ENCODE measurements around the gene ZER1.

ZER1 gene

DNA sequence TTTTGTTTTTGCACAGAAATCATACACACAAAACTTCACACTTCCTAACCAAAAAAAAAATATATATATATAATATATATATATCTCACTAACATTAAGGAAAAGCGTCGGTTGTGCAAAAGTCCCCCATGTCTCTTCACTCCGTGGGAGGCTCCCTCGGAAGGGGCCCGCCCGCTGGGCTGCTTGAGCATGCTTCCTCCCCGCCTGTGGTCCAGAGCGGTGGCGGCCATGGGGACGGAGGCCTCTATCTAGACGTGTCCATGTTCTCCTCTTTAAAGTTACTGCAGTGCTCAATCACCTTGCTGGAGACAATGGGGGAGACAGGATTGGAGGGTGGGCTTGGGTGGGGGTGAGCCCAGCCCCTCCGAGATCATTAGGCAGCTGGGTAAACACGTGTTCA lies 40.6 kb downstream of the ZER1 start:
- H3K4ac ChIP-seq (ENCODE audit: low read depth, low read length): no peak overlapping the region
- H3K4me3 ChIP-seq (ENCODE audit: low read depth, low read length): no peak overlapping the region
- no peak overlapping the region for H2BK5ac ChIP-seq (ENCODE audit: low read depth, low read length, poor library complexity)
- H3K36me3 ChIP-seq (ENCODE audit: control insufficient read depth in 1 of 2, insufficient read depth in 2 of 2, low read length in 2 of 2): peaks cover 15 to 25% of the 10 kb centered on the region in 2 experiments
- H4K8ac ChIP-seq (ENCODE audit: low read depth, low read length): no peak overlapping the region
- H3K79me1 ChIP-seq (ENCODE audit: low read length): no peaks in the 10 kb centered on the region
- no peaks in the 10 kb centered on the region for H3K27me3 ChIP-seq (ENCODE audit: insufficient read depth, low read length)
- no peak overlapping the region for H4K91ac ChIP-seq (ENCODE audit: low read depth, low read length)
- no peaks in the 10 kb centered on the region for H3K9me3 ChIP-seq (ENCODE audit: insufficient read depth, low read depth, low read length)
- no peak overlapping the region for H3K4me2 ChIP-seq (ENCODE audit: low read length)
- H4K12ac ChIP-seq (ENCODE audit: low read depth, low read length): no peak overlapping the region
- H2BK12ac ChIP-seq (ENCODE audit: low read length): no peak overlapping the region
- no peak overlapping the region for H2AFZ ChIP-seq (ENCODE audit: insufficient read depth, low read length, poor library complexity)
- H3K14ac ChIP-seq (ENCODE audit: low read length): no peak overlapping the region
- H3K4me1 ChIP-seq (ENCODE audit: control insufficient read depth in 1 of 2, insufficient read depth in 2 of 2, low read length in 2 of 2): peaks cover 0 to 3% of the 10 kb centered on the region in 2 experiments
- H3K23ac ChIP-seq (ENCODE audit: low read length): no peak overlapping the region
- H2BK120ac ChIP-seq (ENCODE audit: insufficient read depth, low read length, poor library complexity): no peak overlapping the region
- H3K9ac ChIP-seq (ENCODE audit: low read length): no peak overlapping the region
- WGBS (ENCODE audit: extremely low coverage, insufficient coverage, insufficient read length): no CpG with 5 or more reads among the region's 13 CpGs
- H2AK5ac ChIP-seq (ENCODE audit: low read length): no peak overlapping the region
- H3K27ac ChIP-seq (ENCODE audit: low read depth, low read length): no peak overlapping the region
- H3K79me2 ChIP-seq (ENCODE audit: control insufficient read depth, insufficient read depth, low read length, poor library complexity): no peaks in the 10 kb centered on the region
- no peak for DNase-seq
- no peak overlapping the region for H3K18ac ChIP-seq (ENCODE audit: low read length)

DNA sequence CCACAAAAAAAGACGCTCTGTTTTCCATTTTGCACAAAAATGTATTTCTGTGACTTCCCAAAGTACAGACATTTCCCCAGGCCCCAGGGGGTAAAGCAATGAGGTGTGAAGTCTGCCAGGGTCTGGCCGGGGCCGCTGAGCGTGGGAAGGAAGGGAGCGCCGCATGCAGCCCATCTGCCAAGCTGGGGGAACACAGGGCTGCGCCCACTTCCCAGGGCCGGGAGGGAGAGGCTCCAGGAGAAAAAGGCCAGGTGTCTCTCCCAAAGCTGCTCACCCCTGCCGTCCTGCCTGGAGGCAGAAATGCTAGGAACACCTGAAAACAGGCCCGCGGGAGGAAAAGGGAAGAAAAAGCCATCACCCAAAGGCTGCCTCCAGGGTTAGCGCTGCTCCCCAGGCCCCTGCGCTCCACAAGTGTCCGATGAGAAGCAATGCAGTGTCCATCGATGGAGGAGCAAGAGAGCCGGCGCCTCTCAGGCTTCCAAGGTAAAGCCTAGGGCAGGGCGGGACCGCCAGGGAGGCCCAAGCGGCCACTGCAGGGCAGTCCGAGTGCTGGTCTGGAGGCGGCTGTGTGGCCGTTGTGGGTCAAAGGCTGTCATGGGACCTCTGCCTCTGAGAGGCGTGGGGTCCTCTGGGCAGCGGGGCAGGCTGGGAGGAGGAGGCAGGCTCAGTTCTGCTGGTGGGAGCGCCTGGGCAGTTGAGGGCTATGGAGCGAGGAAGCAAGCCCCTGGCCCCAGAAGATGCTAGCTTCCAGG lies 41.8 kb downstream of the ZER1 start:
- no peaks in the 10 kb centered on the region for H3K79me2 ChIP-seq (ENCODE audit: control insufficient read depth, insufficient read depth, low read length, poor library complexity)
- H2BK5ac ChIP-seq (ENCODE audit: low read depth, low read length, poor library complexity): no peak overlapping the region
- H4K12ac ChIP-seq (ENCODE audit: low read depth, low read length): no peak overlapping the region
- H3K4me1 ChIP-seq (ENCODE audit: control insufficient read depth in 1 of 2, insufficient read depth in 2 of 2, low read length in 2 of 2): peaks cover 0 to 3% of the 10 kb centered on the region in 2 experiments
- H3K9ac ChIP-seq (ENCODE audit: low read length): no peak overlapping the region
- H2AK5ac ChIP-seq (ENCODE audit: low read length): no peak overlapping the region
- no CpG with 5 or more reads among the region's 27 CpGs for WGBS (ENCODE audit: extremely low coverage, insufficient coverage, insufficient read length)
- H4K91ac ChIP-seq (ENCODE audit: low read depth, low read length): no peak overlapping the region
- no peak overlapping the region for H3K4me2 ChIP-seq (ENCODE audit: low read length)
- DNase-seq: no peak
- H3K27me3 ChIP-seq (ENCODE audit: insufficient read depth, low read length): no peaks in the 10 kb centered on the region
- no peak overlapping the region for H2BK12ac ChIP-seq (ENCODE audit: low read length)
- H3K27ac ChIP-seq (ENCODE audit: low read depth, low read length): no peak overlapping the region
- H3K23ac ChIP-seq (ENCODE audit: low read length): no peak overlapping the region
- H3K18ac ChIP-seq (ENCODE audit: low read length): no peak overlapping the region
- no peak overlapping the region for H2BK120ac ChIP-seq (ENCODE audit: insufficient read depth, low read length, poor library complexity)
- H4K8ac ChIP-seq (ENCODE audit: low read depth, low read length): no peak overlapping the region
- no peaks in the 10 kb centered on the region for H3K9me3 ChIP-seq (ENCODE audit: insufficient read depth, low read depth, low read length)
- H3K36me3 ChIP-seq (ENCODE audit: control insufficient read depth in 1 of 2, insufficient read depth in 2 of 2, low read length in 2 of 2): peaks cover 15 to 23% of the 10 kb centered on the region in 2 experiments
- no peak overlapping the region for H3K4me3 ChIP-seq (ENCODE audit: low read depth, low read length)
- H3K79me1 ChIP-seq (ENCODE audit: low read length): no peaks in the 10 kb centered on the region
- no peak overlapping the region for H3K4ac ChIP-seq (ENCODE audit: low read depth, low read length)
- H2AFZ ChIP-seq (ENCODE audit: insufficient read depth, low read length, poor library complexity): no peak overlapping the region
- no peak overlapping the region for H3K14ac ChIP-seq (ENCODE audit: low read length)

DNA sequence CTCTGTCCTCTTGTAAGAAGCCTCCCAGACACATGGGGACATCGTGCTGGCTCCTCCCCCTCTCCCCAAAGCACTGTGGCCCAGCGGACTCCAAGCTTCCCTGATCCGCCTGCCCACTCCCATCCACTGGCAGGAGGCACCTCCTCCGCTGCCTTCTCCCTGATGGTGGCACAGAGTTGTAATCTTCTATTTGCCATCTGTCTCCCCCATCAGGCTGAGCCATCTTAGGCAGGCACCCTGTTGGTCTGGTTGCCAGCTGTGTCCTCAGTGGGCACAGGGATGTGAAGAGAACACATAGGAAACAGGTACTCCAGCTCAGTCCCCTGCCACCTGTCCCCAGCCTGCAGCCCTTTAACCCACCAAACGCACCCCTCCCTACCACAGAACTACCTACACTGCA lies 42.4 kb downstream of the ZER1 start:
- WGBS (ENCODE audit: extremely low coverage, insufficient coverage, insufficient read length): no CpG with 5 or more reads among the region's 5 CpGs
- H3K79me2 ChIP-seq (ENCODE audit: control insufficient read depth, insufficient read depth, low read length, poor library complexity): no peaks in the 10 kb centered on the region

DNA sequence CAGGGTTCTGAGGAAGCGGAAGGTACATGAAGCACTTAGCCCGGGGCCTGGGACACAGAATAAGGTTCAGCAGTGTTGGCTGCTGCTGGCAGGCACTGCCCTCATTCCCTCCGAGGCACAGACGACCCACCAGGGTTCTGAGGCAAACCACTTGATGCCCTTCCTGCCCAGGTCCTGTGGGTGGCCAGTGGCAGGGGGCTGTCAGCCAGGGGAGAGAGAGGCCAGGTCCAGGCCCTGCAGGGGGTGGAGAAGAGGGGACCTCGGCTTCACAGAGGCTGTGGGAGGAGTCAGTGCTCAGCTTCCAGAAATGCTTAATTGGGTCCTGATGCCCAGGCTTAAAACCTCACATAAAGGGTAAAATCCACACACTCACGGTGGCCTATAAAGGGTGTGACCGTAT lies 43.4 kb downstream of the ZER1 start:
- Histone ChIP-seq H3K23ac (ENCODE audit: low read length) (no peak overlapping the region), H3K36me3 (ENCODE audit: control insufficient read depth in 1 of 2, insufficient read depth in 2 of 2, low read length in 2 of 2) (peaks cover 15 to 20% of the 10 kb centered on the region in 2 experiments), H4K91ac (ENCODE audit: low read depth, low read length) (no peak overlapping the region), H3K14ac (ENCODE audit: low read length) (no peak overlapping the region), H4K12ac (ENCODE audit: low read depth, low read length) (no peak overlapping the region), H3K18ac (ENCODE audit: low read length) (no peak overlapping the region), H3K27ac (ENCODE audit: low read depth, low read length) (no peak overlapping the region), H2AFZ (ENCODE audit: insufficient read depth, low read length, poor library complexity) (no peak overlapping the region), H3K4me1 (ENCODE audit: control insufficient read depth in 1 of 2, insufficient read depth in 2 of 2, low read length in 2 of 2) (peaks cover 6 to 9% of the 10 kb centered on the region in 2 experiments), H3K4ac (ENCODE audit: low read depth, low read length) (no peak overlapping the region), H2BK120ac (ENCODE audit: insufficient read depth, low read length, poor library complexity) (no peak overlapping the region), H3K9me3 (ENCODE audit: insufficient read depth, low read depth, low read length) (no peaks in the 10 kb centered on the region), H3K4me3 (ENCODE audit: low read depth, low read length) (no peak overlapping the region), H3K79me1 (ENCODE audit: low read length) (peaks cover 9% of the 10 kb centered on the region), H4K8ac (ENCODE audit: low read depth, low read length) (no peak overlapping the region), H2BK12ac (ENCODE audit: low read length) (no peak overlapping the region), H3K79me2 (ENCODE audit: control insufficient read depth, insufficient read depth, low read length, poor library complexity) (peaks cover 4% of the 10 kb centered on the region), H3K27me3 (ENCODE audit: insufficient read depth, low read length) (no peaks in the 10 kb centered on the region), H2AK5ac (ENCODE audit: low read length) (no peak overlapping the region), H2BK5ac (ENCODE audit: low read depth, low read length, poor library complexity) (no peak overlapping the region), H3K9ac (ENCODE audit: low read length) (no peak overlapping the region), H3K4me2 (ENCODE audit: low read length) (no peak overlapping the region)
- DNase-seq: no peak
- WGBS (ENCODE audit: extremely low coverage, insufficient coverage, insufficient read length): no CpG with 5 or more reads among the region's 7 CpGs

More for the DNA sequence above, 42.4 kb downstream of the ZER1 start:
- Histone ChIP-seq H3K4me2 (ENCODE audit: low read length) (no peak overlapping the region), H2BK12ac (ENCODE audit: low read length) (no peak overlapping the region), H3K4me1 (ENCODE audit: control insufficient read depth in 1 of 2, insufficient read depth in 2 of 2, low read length in 2 of 2) (peaks cover 4 to 7% of the 10 kb centered on the region in 2 experiments), H2AFZ (ENCODE audit: insufficient read depth, low read length, poor library complexity) (no peak overlapping the region), H2BK120ac (ENCODE audit: insufficient read depth, low read length, poor library complexity) (no peak overlapping the region), H3K27ac (ENCODE audit: low read depth, low read length) (no peak overlapping the region), H3K27me3 (ENCODE audit: insufficient read depth, low read length) (no peaks in the 10 kb centered on the region), H4K8ac (ENCODE audit: low read depth, low read length) (no peak overlapping the region), H3K9ac (ENCODE audit: low read length) (no peak overlapping the region), H2BK5ac (ENCODE audit: low read depth, low read length, poor library complexity) (no peak overlapping the region), H3K9me3 (ENCODE audit: insufficient read depth, low read depth, low read length) (no peaks in the 10 kb centered on the region), H3K36me3 (ENCODE audit: control insufficient read depth in 1 of 2, insufficient read depth in 2 of 2, low read length in 2 of 2) (peaks cover 15 to 20% of the 10 kb centered on the region in 2 experiments), H3K23ac (ENCODE audit: low read length) (no peak overlapping the region), H4K12ac (ENCODE audit: low read depth, low read length) (no peak overlapping the region), H3K18ac (ENCODE audit: low read length) (no peak overlapping the region), H3K14ac (ENCODE audit: low read length) (no peak overlapping the region), H3K79me1 (ENCODE audit: low read length) (peaks cover 4% of the 10 kb centered on the region), H3K4me3 (ENCODE audit: low read depth, low read length) (no peak overlapping the region), H3K4ac (ENCODE audit: low read depth, low read length) (no peak overlapping the region), H2AK5ac (ENCODE audit: low read length) (no peak overlapping the region), H4K91ac (ENCODE audit: low read depth, low read length) (no peak overlapping the region)
- DNase-seq: no peak

Data from trophoblast cell (in vitro differentiated cells and primary cell).